ENCODE results near the gene ZNF316.

The ZNF316 gene

GRCh38 chr7:6691103-6691502 is 54.0 kb downstream of the ZNF316 start:
- DNase-seq (ENCODE audit: low spot score), result no peak

GRCh38 chr7:6691609-6692106 is 54.5 kb downstream of the ZNF316 start:
- no peak for DNase-seq (ENCODE audit: low spot score)

- DNase-seq (ENCODE audit: low spot score), result no peak
Measured at GRCh38 chr7:6700793-6701192, 63.7 kb downstream of the ZNF316 start.

- no peak for DNase-seq (ENCODE audit: low spot score)
Measured at GRCh38 chr7:6701860-6702259, 64.7 kb downstream of the ZNF316 start.
